Neuronal stem cell (in vitro differentiated cells): ENCODE data around the gene LSMEM2.
"Not testable (repeated sequence)": the region's sequence is repeated elsewhere in the genome, so short reads cannot be mapped to it uniquely, and the experiment has no call there.

ENCODE experiments used
- DNase-seq: peaks from one replicate; pipeline ENCODE4 v3.0.0-alpha.2; 2013; ENCODE audit warnings: low spot score
- H2AFZ ChIP-seq: one replicate; pipeline ENCODE4 v1.6.1; 2013; ENCODE audit warnings: mild to moderate bottlenecking, low read length, inconsistent platforms
- H2AK5ac ChIP-seq: 2 replicates; pipeline ENCODE4 v1.6.1; 2013; ENCODE audit warnings: low read depth, mild to moderate bottlenecking, inconsistent platforms, low read length, moderate library complexity, mixed read lengths
- H2BK120ac ChIP-seq: 2 replicates; pipeline ENCODE4 v1.6.1; 2013; ENCODE audit warnings: low read depth, mild to moderate bottlenecking, inconsistent platforms, low read length, moderate library complexity, mixed read lengths
- H2BK12ac ChIP-seq: one replicate; pipeline ENCODE4 v1.6.1; 2013; ENCODE audit warnings: low read length, inconsistent platforms
- H2BK15ac ChIP-seq: 2 replicates; pipeline ENCODE4 v1.6.1; 2013; ENCODE audit warnings: mild to moderate bottlenecking, low read length, inconsistent platforms, mixed read lengths
- H2BK5ac ChIP-seq: one replicate; pipeline ENCODE4 v1.6.1; 2013; ENCODE audit warnings: inconsistent platforms, mild to moderate bottlenecking, low read length, moderate library complexity
- H3K14ac ChIP-seq: one replicate; pipeline ENCODE4 v1.6.1; 2013; ENCODE audit warnings: low read length, inconsistent platforms
- H3K18ac ChIP-seq: 2 replicates; pipeline ENCODE4 v1.6.1; 2013; ENCODE audit warnings: low read length, inconsistent platforms
- H3K23ac ChIP-seq: 2 replicates; pipeline ENCODE4 v1.6.1; 2013; ENCODE audit warnings: low read depth, mild to moderate bottlenecking, mixed read lengths, low read length, inconsistent platforms; ENCODE audit not compliant: poor library complexity
- H3K27ac ChIP-seq: replicated peaks from 3 replicates; pipeline ENCODE4 v1.5.1; 2013; ENCODE audit warnings: low read length, inconsistent platforms
- H3K27me3 ChIP-seq, 3 experiments: 2 replicates each; pipeline ENCODE4 v1.6.1; 2013; ENCODE audit warnings: low read length in 3 of 3, mild to moderate bottlenecking in 2 of 3, inconsistent platforms in 1 of 3, low read depth in 1 of 3, mixed read lengths in 1 of 3, moderate library complexity in 1 of 3; ENCODE audit not compliant: control insufficient read depth in 3 of 3, insufficient read depth in 3 of 3
- H3K36me3 ChIP-seq, 2 donors: replicated peaks in 1 of 2; 2 replicates each; pipeline ENCODE4 v1.6.1; 2013; ENCODE audit warnings: low read length in 2 of 2; ENCODE audit not compliant: control insufficient read depth in 2 of 2, insufficient read depth in 2 of 2
- H3K4ac ChIP-seq: 2 replicates; pipeline ENCODE4 v1.6.1; 2013; ENCODE audit warnings: inconsistent platforms, mild to moderate bottlenecking, low read length, moderate library complexity
- H3K4me1 ChIP-seq, 2 donors: 1 replicate in 1 of 2; 2 replicates in 1 of 2; pipeline ENCODE4 v1.6.1; 2013; ENCODE audit warnings: low read length in 2 of 2, low read depth in 1 of 2; ENCODE audit not compliant: control insufficient read depth in 2 of 2, insufficient read depth in 1 of 2
- H3K4me2 ChIP-seq: one replicate; pipeline ENCODE4 v1.6.1; 2013; ENCODE audit warnings: mild to moderate bottlenecking, low read length, inconsistent platforms; ENCODE audit not compliant: insufficient read depth, poor library complexity, severe bottlenecking
- H3K4me3 ChIP-seq, 2 donors: 2 replicates each; pipeline ENCODE4 v1.5.1; 2013; ENCODE audit warnings: low read length in 2 of 2, mild to moderate bottlenecking in 2 of 2, inconsistent platforms in 1 of 2, moderate library complexity in 1 of 2
- H3K79me1 ChIP-seq: one replicate; pipeline ENCODE4 v1.6.1; 2013; ENCODE audit warnings: low read depth, mild to moderate bottlenecking, inconsistent platforms, low read length, moderate library complexity
- H3K9ac ChIP-seq: one replicate; pipeline ENCODE4 v1.6.1; 2013; ENCODE audit warnings: mild to moderate bottlenecking, low read depth, low read length, inconsistent platforms; ENCODE audit not compliant: poor library complexity
- H3K9me3 ChIP-seq, 2 donors: replicated peaks in 1 of 2; 2 replicates each; pipeline versions ENCODE3 to v1.6.1; 2013; ENCODE audit warnings: low read length in 2 of 2, mild to moderate bottlenecking in 2 of 2, inconsistent platforms in 1 of 2, low read depth in 1 of 2, mixed read lengths in 1 of 2, moderate library complexity in 1 of 2; ENCODE audit not compliant: control insufficient read depth in 2 of 2, insufficient read depth in 1 of 2
- H4K8ac ChIP-seq: one replicate; pipeline ENCODE4 v1.6.1; 2013; ENCODE audit warnings: low read depth, mild to moderate bottlenecking, inconsistent platforms, low read length, moderate library complexity
- H4K91ac ChIP-seq: one replicate; pipeline ENCODE4 v1.6.1; 2013; ENCODE audit warnings: low read length, low read depth, mild to moderate bottlenecking, inconsistent platforms; ENCODE audit not compliant: poor library complexity
- WGBS, 2 donors: extraction: QIAGEN DNeasy Blood & Tissue Kit; methylation state at CpG; one replicate each; pipeline ENCODE4 v1.1.7; 2013; ENCODE audit warnings: missing lambda C conversion rate in 2 of 2, mixed read lengths in 1 of 2; ENCODE audit not compliant: insufficient read length in 2 of 2, insufficient replicate concordance in 1 of 2; ENCODE audit errors: extremely low coverage in 2 of 2; 5-methylcytosine and 5-hydroxymethylcytosine counted together

The LSMEM2 gene

DNA sequence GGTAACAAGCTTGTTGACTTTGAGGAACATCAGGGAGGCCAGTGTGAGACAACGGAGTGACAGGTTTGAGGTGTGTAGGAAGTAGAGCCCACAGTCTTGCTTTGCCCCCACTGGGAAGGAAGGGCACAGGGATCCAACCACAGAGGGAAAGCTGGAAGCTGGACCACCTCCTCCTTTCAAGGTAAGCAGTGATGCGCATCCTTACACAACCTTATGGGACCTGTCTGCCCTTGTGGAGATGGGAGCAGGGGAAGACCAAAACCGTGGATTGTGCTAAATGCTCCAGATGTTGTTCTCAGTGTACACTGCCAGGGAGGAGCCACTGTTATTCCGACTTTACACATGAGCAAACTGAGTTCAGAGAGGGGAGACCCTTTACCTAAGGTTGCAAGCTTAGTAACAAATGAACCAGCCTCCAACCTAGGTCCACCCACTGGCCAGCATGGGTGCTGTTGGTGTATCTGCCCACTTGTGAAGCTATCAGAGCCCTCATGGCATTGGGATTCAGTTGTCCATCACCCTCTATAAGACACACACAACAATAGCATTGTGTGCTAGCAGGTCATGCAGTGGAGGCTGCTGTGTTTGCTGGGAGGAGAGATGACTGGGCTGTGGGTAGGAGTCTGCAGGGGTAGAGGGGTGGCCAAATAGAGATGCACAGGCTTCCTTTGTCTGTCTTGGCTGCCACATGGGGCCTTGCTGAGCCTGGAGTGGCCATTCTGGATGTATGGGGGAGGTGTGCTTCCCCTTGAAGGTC, 586 bp upstream of the LSMEM2 start:
- DNase-seq, result no peak
- Histone ChIP-seq H3K14ac (no peak overlapping the region), H2BK15ac (peak overlapping the region; percentile 73), H3K27ac (no peak overlapping the region), H3K79me1 (peaks cover 4% of the 10 kb centered on the region), H2AK5ac (peak overlapping the region; percentile 96), H4K91ac (no peak overlapping the region), H2BK120ac (no peak overlapping the region), H3K4me2 (no peak overlapping the region), H3K9me3 (peaks cover 0 to 4% of the 10 kb centered on the region in 2 donors), H3K36me3 (no peaks in the 10 kb centered on the region), H3K4ac (peak overlapping the region; percentile 0), H3K27me3 (peaks cover 9 to 38% (median 20%) of the 10 kb centered on the region in 3 experiments), H3K4me3 (no peak overlapping the region), H3K4me1 (peaks cover 5 to 11% of the 10 kb centered on the region in 2 donors), H3K18ac (peak overlapping the region; percentile 76), H2BK5ac (no peak overlapping the region), H2AFZ (peak overlapping the region; percentile 68), H3K9ac (no peak overlapping the region), H3K23ac (no peak overlapping the region), H2BK12ac (no peak overlapping the region), H4K8ac (no peak overlapping the region)
- WGBS, 2 donors, result no CpG with 5 or more reads among the region's 4 CpGs

DNA sequence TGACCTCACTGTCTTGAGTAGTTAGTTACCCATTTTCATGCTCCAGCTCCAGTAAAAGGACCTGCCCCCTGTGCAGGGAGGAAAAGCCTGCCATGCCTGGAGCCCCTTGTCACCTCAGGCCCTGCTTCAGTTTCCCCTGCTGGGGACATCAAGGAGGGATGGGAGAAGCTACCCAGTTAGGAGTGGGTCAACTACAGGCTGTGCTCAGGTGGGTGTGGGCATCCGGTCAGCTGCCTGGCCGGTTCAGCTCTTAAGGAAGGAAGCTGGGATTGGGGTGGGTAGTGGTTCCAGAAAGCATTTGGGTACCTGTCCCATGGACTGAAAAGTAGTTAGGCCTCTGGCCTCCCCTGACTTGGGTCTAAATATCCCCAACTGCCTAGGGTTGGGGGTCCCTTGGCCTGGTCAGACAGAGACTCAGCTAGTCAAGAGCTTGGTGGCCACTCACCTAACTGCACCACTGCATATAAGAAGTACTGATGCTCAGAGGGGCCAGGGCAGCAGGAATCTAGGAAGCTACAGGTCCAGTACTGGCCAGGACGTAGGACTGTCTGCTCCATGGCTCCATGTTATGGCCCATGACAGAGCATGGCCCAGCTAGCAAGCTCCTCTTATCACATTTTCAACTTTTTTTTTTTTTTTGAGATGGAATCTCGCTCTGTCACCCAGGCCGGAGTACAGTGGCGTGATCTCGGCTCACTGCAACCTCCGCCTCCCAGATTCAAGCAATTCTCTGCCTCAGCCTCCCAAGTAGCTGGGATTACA, 549 bp downstream of the LSMEM2 start:
- H2BK5ac ChIP-seq, result no peak overlapping the region
- H3K4ac ChIP-seq, result peak overlapping the region; percentile 95
- H3K9me3 ChIP-seq, result peaks cover 0 to 4% of the 10 kb centered on the region in 2 donors
- peak overlapping the region; percentile 20 for H3K23ac ChIP-seq
- no peak overlapping the region for H3K4me3 ChIP-seq
- H3K18ac ChIP-seq, result no peak overlapping the region
- H3K36me3 ChIP-seq, result no peaks in the 10 kb centered on the region
- peak overlapping the region; percentile 68 for H2AFZ ChIP-seq
- no peak overlapping the region for H4K8ac ChIP-seq
- H3K14ac ChIP-seq, result no peak overlapping the region
- peak overlapping the region; percentile 12 for H3K9ac ChIP-seq
- H3K27me3 ChIP-seq, result peaks cover 3 to 27% (median 12%) of the 10 kb centered on the region in 3 experiments
- peak overlapping the region; percentile 73 for H2BK15ac ChIP-seq
- peaks cover 4% of the 10 kb centered on the region for H3K79me1 ChIP-seq
- H3K27ac ChIP-seq, result no peak overlapping the region
- peak overlapping the region; percentile 96 for H2AK5ac ChIP-seq
- H3K4me1 ChIP-seq, result peaks cover 5 to 10% of the 10 kb centered on the region in 2 donors
- WGBS, 2 donors, result no CpG with 5 or more reads among the region's 8 CpGs
- H2BK12ac ChIP-seq, result peak overlapping the region; percentile 82
- H4K91ac ChIP-seq, result no peak overlapping the region
- no peak overlapping the region for H3K4me2 ChIP-seq
- no peak overlapping the region for H2BK120ac ChIP-seq
- DNase-seq, result no peak

DNA sequence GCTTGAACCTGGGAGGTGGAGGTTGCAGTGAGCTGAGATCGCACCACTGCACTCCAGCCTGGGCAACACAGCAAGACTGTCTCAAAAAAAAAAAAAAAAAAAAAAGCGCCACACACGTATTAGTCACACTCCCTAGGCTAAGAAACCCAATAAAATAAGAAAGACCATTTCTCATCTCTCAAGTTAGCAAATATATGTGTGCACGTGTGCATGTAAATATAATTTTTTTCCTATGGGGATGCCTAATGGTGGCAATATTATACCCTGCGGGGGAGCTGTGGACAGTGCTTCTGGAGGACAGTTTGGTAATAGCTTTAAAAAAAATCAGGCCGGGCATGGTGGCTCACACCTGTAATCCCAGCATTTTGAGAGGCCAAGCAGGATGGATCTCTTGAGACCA, 5.2 kb downstream of the LSMEM2 start:
- not testable (repeated sequence) for H4K91ac ChIP-seq, H4K8ac ChIP-seq, H3K4me2 ChIP-seq, H2AK5ac ChIP-seq, H2BK5ac ChIP-seq, H3K27ac ChIP-seq, H3K9ac ChIP-seq, H3K4me3 ChIP-seq, H3K9me3 ChIP-seq, H3K4ac ChIP-seq, H2BK15ac ChIP-seq, H3K4me1 ChIP-seq, H2BK120ac ChIP-seq, H2BK12ac ChIP-seq, H3K79me1 ChIP-seq, H3K14ac ChIP-seq, H3K18ac ChIP-seq, H3K23ac ChIP-seq, DNase-seq, H2AFZ ChIP-seq, H3K27me3 ChIP-seq
- WGBS, 2 donors, result no CpG with 5 or more reads among the region's 6 CpGs
- peaks cover 24 to 34% of the 10 kb centered on the region in 2 donors for H3K36me3 ChIP-seq
